BE2C (cell line): ENCODE results near the gene MGARP.
A peak's percentile ranks its signal among the peaks of the same experiment; 100 is the strongest.

Source experiments
- DNase-seq: peaks from one replicate; pipeline ENCODE4 v3.0.0-alpha.2; 2020
- H3K27me3 ChIP-seq: fragments of 250-450 bp; sonication (Bioruptor Pico); 2 replicates; pipeline ENCODE4 v1.5.1; 2020; ENCODE audit warnings: mild to moderate bottlenecking
- H3K36me3 ChIP-seq: fragments of 250-450 bp; sonication (Bioruptor Pico); 2 replicates; pipeline ENCODE4 v1.5.1; 2020; ENCODE audit warnings: mild to moderate bottlenecking
- H3K4me1 ChIP-seq: fragments of 250-450 bp; sonication (Bioruptor Pico); 2 replicates; pipeline ENCODE4 v1.5.1; 2020
- H3K4me3 ChIP-seq: 2 replicates; pipeline ENCODE4 v1.5.1; 2011; ENCODE audit warnings: low read depth, low read length
- H3K9me3 ChIP-seq: fragments of 250-450 bp; sonication (Bioruptor Pico); 2 replicates; pipeline ENCODE4 v1.5.1; 2020
- CTCF ChIP-seq: IDR thresholded peaks from 2 replicates; pipeline ENCODE4 v1.5.1; 2012; ENCODE audit warnings: mild to moderate bottlenecking, low read depth, low read length

The MGARP gene

GRCh38 chr4:139227729-139228404 lies 52.2 kb downstream of the MGARP start:
- DNase-seq = no peak
- no peaks in the 10 kb centered on the region for H3K27me3 ChIP-seq
- H3K9me3 ChIP-seq = no peaks in the 10 kb centered on the region
- H3K36me3 ChIP-seq = no peaks in the 10 kb centered on the region
- H3K4me3 ChIP-seq = no peak overlapping the region
- peak; percentile 26 for TF ChIP-seq CTCF
- no peaks in the 10 kb centered on the region for H3K4me1 ChIP-seq

DNA sequence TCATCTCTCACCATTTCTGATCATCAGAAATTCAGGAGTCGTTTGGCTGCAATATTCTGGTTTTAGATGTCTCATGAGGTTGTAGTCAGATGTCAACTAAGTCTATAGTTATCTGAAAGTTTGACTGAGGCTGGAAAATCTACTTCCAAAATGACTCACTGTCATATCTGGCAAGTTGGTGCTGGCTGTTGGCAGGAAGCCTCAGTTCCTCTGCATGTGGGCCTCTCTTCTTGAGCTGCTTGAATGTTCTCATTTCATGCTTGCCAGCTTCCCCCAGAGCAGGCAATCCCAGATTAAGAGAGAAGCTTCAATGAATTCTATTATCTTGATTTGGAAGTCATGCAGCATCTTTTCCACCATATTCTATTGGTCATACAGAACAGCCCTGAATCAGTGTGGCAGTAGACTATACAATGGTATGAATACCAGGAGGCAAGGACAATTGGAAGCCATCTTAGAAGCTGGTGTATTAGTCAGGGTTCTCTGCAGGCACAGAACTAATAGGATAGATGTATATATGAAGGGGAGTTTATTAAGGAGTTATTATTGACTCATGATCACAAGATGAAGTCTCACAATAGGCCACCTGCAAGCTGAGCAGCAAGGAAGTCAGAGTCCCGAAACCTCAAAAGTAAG lies 56.2 kb downstream of the MGARP start:
- TF ChIP-seq CTCF = no peak
- H3K36me3 ChIP-seq = no peaks in the 10 kb centered on the region
- H3K4me3 ChIP-seq = no peak overlapping the region
- DNase-seq = no peak
- no peaks in the 10 kb centered on the region for H3K9me3 ChIP-seq
- no peaks in the 10 kb centered on the region for H3K4me1 ChIP-seq
- H3K27me3 ChIP-seq = no peaks in the 10 kb centered on the region

- DNase-seq = no peak
- Histone ChIP-seq H3K4me1 (no peaks in the 10 kb centered on the region), H3K27me3 (no peaks in the 10 kb centered on the region), H3K4me3 (no peak overlapping the region), H3K36me3 (no peaks in the 10 kb centered on the region), H3K9me3 (no peaks in the 10 kb centered on the region)
- TF ChIP-seq CTCF = no peak
Measured at GRCh38 chr4:139222215-139222614, 57.8 kb downstream of the MGARP start.

DNA sequence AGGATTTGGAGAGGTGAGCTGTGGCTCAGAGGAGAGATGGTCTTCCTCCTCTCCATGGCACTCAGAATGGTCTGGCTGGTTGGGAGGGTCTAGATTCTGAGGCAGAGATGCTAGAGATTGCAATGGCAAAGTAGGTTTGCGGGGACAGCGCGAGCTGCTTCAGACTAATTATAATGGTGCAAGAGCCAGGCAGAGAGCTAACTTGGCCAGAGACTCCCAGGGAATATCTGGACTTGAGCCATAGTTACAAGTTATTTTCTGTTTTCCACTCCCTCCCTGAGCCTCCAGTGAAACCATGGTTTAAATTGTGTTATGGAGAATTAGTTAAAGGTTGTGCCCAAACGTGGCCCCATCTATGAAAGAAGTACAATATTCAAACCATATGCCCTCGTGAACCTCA lies 58.3 kb downstream of the MGARP start:
- no peak for TF ChIP-seq CTCF
- Histone ChIP-seq H3K4me3 (no peak overlapping the region), H3K9me3 (no peaks in the 10 kb centered on the region), H3K27me3 (no peaks in the 10 kb centered on the region), H3K4me1 (no peaks in the 10 kb centered on the region), H3K36me3 (no peaks in the 10 kb centered on the region)
- DNase-seq = no peak

DNA sequence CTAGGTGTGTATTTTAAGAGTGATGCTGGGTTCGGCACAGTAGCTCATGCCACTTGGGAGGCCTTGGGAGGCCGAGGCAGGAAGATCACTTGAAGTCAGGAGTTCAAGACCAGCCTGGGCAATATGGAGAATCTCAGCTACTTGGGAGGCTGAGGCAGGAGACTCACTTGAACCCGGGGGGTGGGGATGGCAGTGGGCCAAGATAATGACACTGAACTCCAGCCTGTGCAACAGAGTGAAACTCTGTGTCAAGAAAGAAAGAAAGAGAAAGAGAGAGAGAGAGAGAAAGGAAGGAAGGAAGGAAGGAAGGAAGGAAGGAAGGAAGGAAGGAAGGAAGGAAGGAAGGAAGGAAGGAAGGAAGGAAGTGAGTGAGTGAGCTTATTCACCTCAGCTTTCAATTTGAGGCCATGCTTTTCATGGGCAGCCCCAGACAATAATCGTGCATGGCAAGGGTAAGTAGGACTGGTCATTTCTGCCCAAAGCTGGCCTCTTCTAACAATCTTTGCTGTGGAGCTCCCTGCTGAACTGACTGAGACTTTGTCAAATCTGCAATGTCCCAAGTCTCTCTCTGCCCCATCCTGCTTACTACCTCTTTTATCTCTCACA lies 60.5 kb downstream of the MGARP start:
- Histone ChIP-seq H3K27me3 (no peaks in the 10 kb centered on the region), H3K36me3 (no peaks in the 10 kb centered on the region), H3K4me1 (no peaks in the 10 kb centered on the region), H3K4me3 (no peak overlapping the region), H3K9me3 (no peaks in the 10 kb centered on the region)
- TF ChIP-seq CTCF = no peak
- DNase-seq = no peak
